Prostate gland (tissue), 2 donors: ENCODE measurements around the gene NUTF2.

ENCODE experiments used
- POLR2A ChIP-seq: fragments of 450-650 bp; IDR thresholded peaks from one replicate; pipeline ENCODE4 v1.6.1; 2016; ENCODE audit warnings: antibody characterized with exemption, mild to moderate bottlenecking
- POLR2AphosphoS5 ChIP-seq: sonication (generic); formaldehyde crosslinking; IDR thresholded peaks from one replicate; pipeline ENCODE4 v1.6.1; 2017; ENCODE audit warnings: antibody characterized with exemption
- TF ChIP-seq, protein P1 (sequence below), 4 experiments: fragments of 200-600 bp in 2 of 4; fragments of 450-650 bp in 2 of 4; sonication (generic) in 2 of 4; IDR thresholded peaks; 1 replicate in 3 of 4; 2 replicates in 1 of 4; pipeline ENCODE4 v1.5.1; 2016 to 2019; ENCODE audit warnings: antibody characterized with exemption in 4 of 4, mild to moderate bottlenecking in 2 of 4, moderate library complexity in 2 of 4

- TF ChIP-seq POLR2A (no peak), POLR2AphosphoS5 (no peak)
- TF ChIP-seq, protein P1, sequence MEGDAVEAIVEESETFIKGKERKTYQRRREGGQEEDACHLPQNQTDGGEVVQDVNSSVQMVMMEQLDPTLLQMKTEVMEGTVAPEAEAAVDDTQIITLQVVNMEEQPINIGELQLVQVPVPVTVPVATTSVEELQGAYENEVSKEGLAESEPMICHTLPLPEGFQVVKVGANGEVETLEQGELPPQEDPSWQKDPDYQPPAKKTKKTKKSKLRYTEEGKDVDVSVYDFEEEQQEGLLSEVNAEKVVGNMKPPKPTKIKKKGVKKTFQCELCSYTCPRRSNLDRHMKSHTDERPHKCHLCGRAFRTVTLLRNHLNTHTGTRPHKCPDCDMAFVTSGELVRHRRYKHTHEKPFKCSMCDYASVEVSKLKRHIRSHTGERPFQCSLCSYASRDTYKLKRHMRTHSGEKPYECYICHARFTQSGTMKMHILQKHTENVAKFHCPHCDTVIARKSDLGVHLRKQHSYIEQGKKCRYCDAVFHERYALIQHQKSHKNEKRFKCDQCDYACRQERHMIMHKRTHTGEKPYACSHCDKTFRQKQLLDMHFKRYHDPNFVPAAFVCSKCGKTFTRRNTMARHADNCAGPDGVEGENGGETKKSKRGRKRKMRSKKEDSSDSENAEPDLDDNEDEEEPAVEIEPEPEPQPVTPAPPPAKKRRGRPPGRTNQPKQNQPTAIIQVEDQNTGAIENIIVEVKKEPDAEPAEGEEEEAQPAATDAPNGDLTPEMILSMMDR (IDR thresholded peaks at IDR 0.05), result no peak
Measured at GRCh38 chr16:67811899-67812298, 34.8 kb upstream of the NUTF2 start.
